ENCODE data around the gene APBA2.

DNA sequence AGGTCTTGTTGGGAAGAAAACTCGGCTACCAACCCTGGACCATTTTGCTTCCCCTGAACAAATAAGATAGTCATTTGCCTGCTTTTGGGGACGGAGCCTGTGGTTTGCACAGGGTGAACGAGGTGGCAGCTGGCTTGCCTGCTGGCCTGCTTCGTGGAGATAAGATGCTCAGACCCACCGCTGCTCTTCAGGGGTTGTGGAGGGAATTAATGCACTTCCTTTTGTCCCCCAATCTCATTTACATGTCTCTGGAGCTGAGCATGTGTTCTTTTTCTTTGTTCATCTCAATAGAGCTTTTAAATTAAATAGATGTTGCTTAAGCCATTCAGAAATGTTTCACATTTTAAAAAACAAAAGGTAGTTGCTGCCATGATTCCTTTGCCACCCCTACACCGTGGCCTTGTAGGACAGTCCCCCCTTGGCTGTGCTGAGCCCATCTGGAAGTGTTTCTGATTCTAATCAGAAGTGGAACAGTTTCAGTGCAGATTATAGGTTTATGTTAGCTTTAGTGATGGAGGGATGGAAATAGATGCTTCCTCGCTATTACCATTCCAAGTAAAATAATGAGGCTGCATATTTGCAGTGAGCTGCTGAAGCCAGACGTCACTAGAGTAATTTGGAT lies 25.6 kb downstream of the APBA2 start:
- TF ChIP-seq REST (tag by site-specific recombination; IDR thresholded peaks at IDR 0.05) (no peak), ZNF138 (tag by site-specific recombination; IDR thresholded peaks at IDR 0.05; ENCODE audit: borderline replicate concordance) (no peak), ZNF121 (tag by site-specific recombination; IDR thresholded peaks at IDR 0.05) (no peak)
